Small intestine (tissue), 7 donors: ENCODE data around the gene SORBS1. TPM values are rescaled to one million over a fixed set of nuclear protein-coding genes. Genes with fewer than 3 reads are reported as not detected.
A peak's percentile ranks its signal among the peaks of the same experiment; 100 is the strongest.

ENCODE experiments used
- DNase-seq, 2 donors: peaks; one replicate each; pipeline versions ENCODE4 v3.0.0 to v3.0.0-alpha.2; 2013
- FAIRE-seq: peaks from 2 replicates; lab custom pipeline; 2012; peaks lifted over from hg19 to GRCh38; lab: Jason Lieb, UNC
- H3K27ac ChIP-seq, 3 donors: one replicate each; pipeline ENCODE4 v1.5.1; 2013; ENCODE audit warnings: low read length in 2 of 3, mild to moderate bottlenecking in 2 of 3, control low read depth in 1 of 3, inconsistent platforms in 1 of 3, low read depth in 1 of 3, moderate library complexity in 1 of 3
- H3K27me3 ChIP-seq, 3 donors: one replicate each; pipeline ENCODE4 v1.6.1; 2013; ENCODE audit warnings: low read length in 3 of 3, inconsistent platforms in 1 of 3; ENCODE audit not compliant: control insufficient read depth in 3 of 3, insufficient read depth in 3 of 3
- H3K36me3 ChIP-seq, 3 donors: one replicate each; pipeline ENCODE4 v1.6.1; 2013; ENCODE audit warnings: low read length in 3 of 3, inconsistent platforms in 1 of 3, low read depth in 1 of 3, mild to moderate bottlenecking in 1 of 3, moderate library complexity in 1 of 3; ENCODE audit not compliant: control insufficient read depth in 3 of 3, insufficient read depth in 2 of 3
- H3K4me1 ChIP-seq, 3 donors: one replicate each; pipeline ENCODE4 v1.6.1; 2013; ENCODE audit warnings: low read length in 2 of 3, inconsistent platforms in 1 of 3, low read depth in 1 of 3, mild to moderate bottlenecking in 1 of 3, moderate library complexity in 1 of 3; ENCODE audit not compliant: control insufficient read depth in 3 of 3, insufficient read depth in 2 of 3
- H3K4me3 ChIP-seq, 3 donors: one replicate each; pipeline ENCODE4 v1.5.1; 2013; ENCODE audit warnings: low read length in 3 of 3, control low read depth in 1 of 3, inconsistent platforms in 1 of 3, low read depth in 1 of 3, mild to moderate bottlenecking in 1 of 3, moderate library complexity in 1 of 3
- H3K9me3 ChIP-seq, 2 donors: one replicate each; pipeline ENCODE4 v1.6.1; 2013; ENCODE audit warnings: low read depth in 1 of 2, low read length in 1 of 2; ENCODE audit not compliant: control insufficient read depth in 2 of 2, insufficient read depth in 1 of 2
- WGBS, 3 donors: extraction: QIAGEN DNeasy Blood & Tissue Kit; methylation state at CpG; one replicate each; pipeline ENCODE4 v1.1.7; 2013; 5-methylcytosine and 5-hydroxymethylcytosine counted together
- polyA plus RNA-seq, 4 donors: library from polyadenylated mRNA; stranded (reverse) in 3 of 4; unstranded in 1 of 4; fragments of 200-250 nt in 3 of 4; fragments of 120-200 nt in 1 of 4; gene quantifications; one replicate each; pipeline versions ENCODE4 v1.2.1 to v1.2.3, GENCODE V29; 2013
- donor health status: healthy with polysubstance abuse.
- donor health status: control.
- donor health status: control.
- donor health status: Bipolar disorder and iron deficiency.
- donor health status: healthy.

Gene SORBS1
- polyA plus RNA-seq, 4 donors, result 4.9 to 35.5 (median 20.1) TPM

GRCh38 chr10:95263864-95264226 lies 297.3 kb downstream of the SORBS1 start:
- Histone ChIP-seq H3K4me3 (no peak overlapping the region), H3K9me3 (no peaks in the 10 kb centered on the region), H3K27ac (peak overlapping the region in 2 of 3 donors; percentile 62 to 93), H3K36me3 (peaks cover 2 to 63% (median 3%) of the 10 kb centered on the region in 3 donors), H3K4me1 (peaks cover 0 to 55% (median 14%) of the 10 kb centered on the region in 3 donors), H3K27me3 (no peaks in the 10 kb centered on the region)
- 80 to 98% (median 83%) methylated on average over 6 to 7 of the region's 7 CpGs for WGBS, 3 donors
- no peak for FAIRE-seq
- no peak for DNase-seq

- H3K9me3 ChIP-seq, result peaks cover 0 to 4% of the 10 kb centered on the region in 2 donors
- DNase-seq, result no peak
- no peak overlapping the region for H3K27ac ChIP-seq
- peaks cover 0 to 46% (median 14%) of the 10 kb centered on the region in 3 donors for H3K4me1 ChIP-seq
- no peak overlapping the region for H3K4me3 ChIP-seq
- WGBS, 3 donors, result 65 to 80% (median 66%) methylated on average over 5 of the region's 5 CpGs
- no peaks in the 10 kb centered on the region for H3K27me3 ChIP-seq
- peaks cover 2 to 60% (median 6%) of the 10 kb centered on the region in 3 donors for H3K36me3 ChIP-seq
- no peak for FAIRE-seq
Measured at GRCh38 chr10:95262763-95263518, 298.2 kb downstream of the SORBS1 start.

GRCh38 chr10:95261926-95262325 lies 299.2 kb downstream of the SORBS1 start:
- peaks cover 0 to 44% (median 14%) of the 10 kb centered on the region in 3 donors for H3K4me1 ChIP-seq
- no peak overlapping the region for H3K4me3 ChIP-seq
- WGBS, 3 donors, result 91 to 94% (median 93%) methylated on average over 3 of the region's 3 CpGs
- DNase-seq (no peak), FAIRE-seq (no peak)
- peaks cover 0 to 6% of the 10 kb centered on the region in 2 donors for H3K9me3 ChIP-seq
- H3K27ac ChIP-seq, result no peak overlapping the region
- H3K27me3 ChIP-seq, result no peaks in the 10 kb centered on the region
- H3K36me3 ChIP-seq, result peaks cover 2 to 64% (median 9%) of the 10 kb centered on the region in 3 donors

Other genes with a start within 250 kb of the SORBS1 start
- 100 to 1,000 TPM in 1 of 4 donors, 10 to 100 TPM in 3; 46.5 to 230 (median 70.6) TPM for gene ALDH18A1, start 95.3 kb upstream of the SORBS1 start, polyA plus RNA-seq
- gene TCTN3, start 132.6 kb upstream of the SORBS1 start, polyA plus RNA-seq, result 10 to 100 TPM in 3 of 4 donors, 1 to 10 TPM in 1; 7.8 to 59.3 (median 15.2) TPM
- gene ENTPD1, start 194.8 kb upstream of the SORBS1 start, polyA plus RNA-seq, result 10 to 100 TPM in 1 of 4 donors, 1 to 10 TPM in 3; 1.3 to 13.6 (median 7.5) TPM